ENCODE results near the gene VAPB.

GRCh38 chr20:58475466-58475865 is 86.4 kb downstream of the VAPB start:
- TF ChIP-seq CTCF (IDR thresholded peaks at IDR 0.05) (no peak), POLR2A (IDR thresholded peaks at IDR 0.05) (no peak)
